DLD1 (cell line): ENCODE data around the gene WDHD1.
"Not testable (repeated sequence)": the region's sequence is repeated elsewhere in the genome, so short reads cannot be mapped to it uniquely, and the experiment has no call there.

Experiments used
- in situ Hi-C: cut with HindIII; loops from 2 replicates; pipeline ENCODE4 v1.10.0; 2017; ENCODE audit warnings: low sequenced_read_pairs

WDHD1 gene, protein sequence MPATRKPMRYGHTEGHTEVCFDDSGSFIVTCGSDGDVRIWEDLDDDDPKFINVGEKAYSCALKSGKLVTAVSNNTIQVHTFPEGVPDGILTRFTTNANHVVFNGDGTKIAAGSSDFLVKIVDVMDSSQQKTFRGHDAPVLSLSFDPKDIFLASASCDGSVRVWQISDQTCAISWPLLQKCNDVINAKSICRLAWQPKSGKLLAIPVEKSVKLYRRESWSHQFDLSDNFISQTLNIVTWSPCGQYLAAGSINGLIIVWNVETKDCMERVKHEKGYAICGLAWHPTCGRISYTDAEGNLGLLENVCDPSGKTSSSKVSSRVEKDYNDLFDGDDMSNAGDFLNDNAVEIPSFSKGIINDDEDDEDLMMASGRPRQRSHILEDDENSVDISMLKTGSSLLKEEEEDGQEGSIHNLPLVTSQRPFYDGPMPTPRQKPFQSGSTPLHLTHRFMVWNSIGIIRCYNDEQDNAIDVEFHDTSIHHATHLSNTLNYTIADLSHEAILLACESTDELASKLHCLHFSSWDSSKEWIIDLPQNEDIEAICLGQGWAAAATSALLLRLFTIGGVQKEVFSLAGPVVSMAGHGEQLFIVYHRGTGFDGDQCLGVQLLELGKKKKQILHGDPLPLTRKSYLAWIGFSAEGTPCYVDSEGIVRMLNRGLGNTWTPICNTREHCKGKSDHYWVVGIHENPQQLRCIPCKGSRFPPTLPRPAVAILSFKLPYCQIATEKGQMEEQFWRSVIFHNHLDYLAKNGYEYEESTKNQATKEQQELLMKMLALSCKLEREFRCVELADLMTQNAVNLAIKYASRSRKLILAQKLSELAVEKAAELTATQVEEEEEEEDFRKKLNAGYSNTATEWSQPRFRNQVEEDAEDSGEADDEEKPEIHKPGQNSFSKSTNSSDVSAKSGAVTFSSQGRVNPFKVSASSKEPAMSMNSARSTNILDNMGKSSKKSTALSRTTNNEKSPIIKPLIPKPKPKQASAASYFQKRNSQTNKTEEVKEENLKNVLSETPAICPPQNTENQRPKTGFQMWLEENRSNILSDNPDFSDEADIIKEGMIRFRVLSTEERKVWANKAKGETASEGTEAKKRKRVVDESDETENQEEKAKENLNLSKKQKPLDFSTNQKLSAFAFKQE

DNA sequence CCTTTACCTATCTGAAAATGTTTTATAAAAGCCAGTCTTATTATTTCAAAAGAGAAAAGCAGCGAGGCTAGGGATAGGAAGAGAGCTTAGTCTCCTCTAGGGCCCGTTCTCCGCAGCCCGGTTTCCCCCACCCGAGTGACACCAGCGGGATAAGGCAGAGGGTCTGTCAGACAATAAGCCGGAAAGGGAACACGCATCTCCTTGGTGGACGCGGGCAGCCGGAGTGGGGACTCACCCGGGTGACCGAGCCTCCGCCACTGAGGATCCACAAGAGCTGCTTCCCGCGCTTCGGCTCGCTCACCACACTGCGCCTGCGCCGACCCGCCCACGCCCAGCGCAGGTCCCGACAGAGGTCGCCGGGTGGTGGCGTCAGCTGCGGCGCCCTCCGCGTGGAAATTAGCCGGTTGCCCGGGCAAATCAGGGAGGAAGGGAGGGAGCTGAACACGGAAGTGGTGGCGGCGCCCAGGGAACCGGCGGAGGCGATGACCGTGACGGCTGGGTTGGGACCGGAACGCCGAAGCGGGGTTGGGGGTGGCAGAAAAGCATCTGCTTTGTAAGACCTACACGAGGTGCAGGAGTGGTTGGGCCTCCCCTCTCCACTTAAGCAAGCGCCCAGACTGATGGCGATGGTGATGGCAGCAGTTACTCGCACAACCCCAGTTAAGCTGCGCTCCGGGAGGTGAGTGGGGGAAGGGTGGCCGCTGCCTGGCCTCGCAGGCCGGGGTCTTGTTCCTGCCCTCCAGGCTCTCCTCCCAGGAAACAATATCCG lies at the start of gene WDHD1, which contains the start of gene SOCS4:
Gene WDHD1 (minus strand): TSS at position 307 of the 769 bp plus-strand sequence. CDS start 312 bp downstream, outside the sequence.
Gene SOCS4 (plus strand): TSS at position 444 of the 769 bp plus-strand sequence. CDS start 15,806 bp downstream, outside the sequence.
- in situ Hi-C loops = no loop called here

DNA sequence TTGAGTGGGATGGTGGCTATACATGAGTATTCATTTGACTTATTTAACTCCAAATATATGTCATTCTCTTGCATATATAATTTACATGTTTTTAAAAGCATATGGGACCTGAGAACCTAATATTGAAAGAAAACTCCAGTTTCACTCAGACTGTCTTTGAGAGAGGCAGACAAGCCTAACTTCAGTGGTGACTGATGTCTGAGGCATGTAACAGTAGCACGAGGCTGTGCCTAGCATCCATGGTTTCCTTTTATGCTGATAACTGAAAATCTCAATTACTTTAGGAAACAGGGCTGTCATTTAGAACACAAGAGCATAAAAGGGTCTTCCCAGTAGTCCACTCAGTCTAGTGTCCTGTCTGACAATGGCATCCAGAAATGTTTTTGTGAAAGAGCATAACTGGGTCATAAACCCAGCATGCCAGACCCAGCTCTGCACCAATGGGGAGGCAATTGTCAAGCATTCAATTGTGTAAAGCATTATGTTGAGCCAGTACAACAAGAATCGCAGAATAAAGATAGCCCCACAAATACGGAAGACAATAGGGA lies 48.8 kb upstream of the WDHD1 start:
- in situ Hi-C loops = no loop called here

DNA sequence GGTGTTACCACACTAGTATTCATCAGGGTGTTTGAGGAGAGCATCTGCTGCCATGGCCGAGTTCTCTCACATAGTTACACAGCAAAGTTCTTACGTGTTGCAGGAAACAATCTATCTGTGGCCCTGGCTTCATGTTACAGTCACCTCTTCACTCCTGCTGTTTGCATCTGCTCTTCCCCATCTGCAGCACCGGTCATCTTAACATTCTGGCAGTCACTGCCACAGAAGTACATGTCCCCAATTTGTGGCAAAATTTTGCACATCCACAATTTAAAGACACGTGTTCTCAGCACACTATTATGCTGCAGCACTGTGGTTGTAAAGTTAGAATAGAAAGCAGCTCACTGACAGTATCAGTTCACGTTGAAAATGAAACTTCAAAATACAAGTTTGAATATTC lies 47.8 kb upstream of the WDHD1 start:
- in situ Hi-C loops = no loop called here

DNA sequence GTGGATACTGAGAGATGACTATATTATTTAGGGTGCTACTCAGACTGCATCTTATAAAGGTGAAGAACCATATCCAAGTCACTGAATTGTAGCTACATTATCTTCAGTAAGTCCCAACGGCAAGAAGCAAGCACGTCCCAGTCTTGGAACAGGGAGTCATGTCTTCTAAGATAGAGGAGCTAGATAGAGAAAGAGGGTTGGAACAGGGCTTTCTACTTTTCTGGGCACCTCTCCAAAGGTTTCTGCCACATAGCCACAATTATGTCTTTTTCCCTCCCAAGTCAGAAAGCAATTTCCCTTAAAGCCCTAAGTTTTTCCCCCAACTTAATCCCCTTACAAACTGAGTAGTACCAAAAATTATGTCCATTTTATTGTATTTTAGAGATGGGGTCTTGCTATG lies 47.0 kb upstream of the WDHD1 start:
- in situ Hi-C loops = no loop called here

DNA sequence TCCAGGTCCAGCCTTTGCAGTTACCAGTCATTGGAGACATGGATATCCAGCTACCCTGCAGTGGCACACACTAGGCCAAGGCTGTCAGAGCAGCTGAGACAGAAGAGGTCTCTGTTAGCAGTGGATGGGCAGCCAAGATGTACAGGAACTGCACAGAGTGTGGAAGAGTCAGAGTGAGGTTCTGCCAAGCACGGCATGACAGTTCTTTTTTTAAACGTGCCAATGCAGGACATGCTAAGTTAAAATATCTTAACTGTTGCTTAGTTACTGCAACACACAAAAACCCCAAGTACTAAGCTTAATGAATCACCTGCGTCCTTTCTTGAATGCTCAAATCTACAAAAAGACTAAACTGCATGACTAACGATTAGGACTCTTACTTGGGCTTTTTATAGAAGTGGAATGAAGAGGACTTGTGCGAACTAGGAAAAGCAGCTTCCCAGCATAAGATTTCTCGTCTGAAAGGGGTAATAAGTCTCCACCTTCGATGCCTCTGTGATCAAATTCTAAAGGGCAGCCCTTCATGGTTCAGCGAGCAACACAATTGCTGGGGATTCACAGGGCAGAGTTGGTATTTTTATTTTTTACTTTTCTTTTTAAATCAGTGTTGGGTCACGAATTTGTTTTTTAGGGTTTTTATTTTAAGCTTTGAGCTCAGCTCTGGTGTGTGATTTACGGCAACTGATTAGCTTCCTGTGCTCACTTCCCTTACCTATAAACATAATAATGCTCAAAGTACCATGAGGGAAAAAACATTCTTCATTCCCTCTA lies 45.2 kb upstream of the WDHD1 start:
- in situ Hi-C loops = no loop called here

DNA sequence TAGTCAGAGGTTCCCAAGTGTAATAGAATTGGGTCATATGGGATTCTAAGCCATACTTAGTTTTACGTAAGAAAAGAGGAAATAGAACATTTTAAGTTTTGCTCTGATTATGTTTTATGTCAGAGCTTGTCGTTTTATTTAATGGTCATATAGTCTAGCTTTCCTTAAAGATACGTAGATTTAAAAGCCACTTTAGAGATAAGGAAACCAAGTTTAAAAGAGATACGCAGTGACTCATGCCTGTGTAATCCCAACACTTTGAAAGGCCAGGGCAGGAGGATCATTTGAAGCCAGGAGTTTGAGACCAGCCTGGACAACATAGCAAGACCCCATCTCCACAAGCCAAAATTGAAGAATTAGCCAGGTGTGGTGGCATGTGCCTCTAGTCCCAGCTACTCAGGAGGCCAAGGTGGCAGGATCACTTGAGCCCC lies 44.1 kb upstream of the WDHD1 start:
- in situ Hi-C loops = no loop called here

DNA sequence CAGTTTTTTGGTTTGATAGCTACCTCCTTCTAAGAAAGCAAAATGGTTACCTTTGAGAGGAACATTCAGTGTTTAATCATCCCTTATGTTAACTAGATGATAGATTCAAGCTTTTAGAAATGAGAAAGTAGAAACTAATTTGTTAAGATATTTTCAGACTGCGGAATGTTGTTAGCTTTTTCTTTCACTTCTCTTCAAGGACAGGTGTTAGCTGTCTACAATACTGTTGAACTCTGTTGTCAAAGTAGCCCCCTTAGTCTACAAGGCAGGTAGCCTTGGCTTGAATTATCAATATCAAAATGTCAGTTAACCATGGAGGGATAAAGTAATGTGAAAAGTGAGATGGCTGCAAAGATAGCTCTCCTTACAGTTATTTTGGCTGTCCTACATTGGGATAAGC lies 39.3 kb upstream of the WDHD1 start:
- in situ Hi-C loops = no loop called here

DNA sequence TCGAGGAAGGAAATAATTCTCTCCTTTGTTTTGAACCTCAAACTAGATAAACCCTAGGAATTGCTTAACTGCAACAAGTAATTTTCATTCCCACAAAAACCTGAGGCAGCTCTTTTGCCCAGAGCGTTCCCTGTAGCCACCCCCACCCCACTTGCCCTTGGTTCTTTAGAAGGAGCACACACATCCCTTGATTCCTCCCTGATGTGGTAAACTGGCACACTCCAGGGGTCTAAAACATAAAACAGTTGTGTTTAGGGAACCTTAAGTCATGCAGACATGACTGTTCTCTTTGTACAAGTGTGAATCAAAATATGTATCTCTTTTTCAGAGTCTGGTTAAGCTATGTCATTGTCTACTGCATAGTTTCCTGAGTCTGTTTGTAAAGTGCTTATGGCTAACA lies 38.5 kb upstream of the WDHD1 start:
- in situ Hi-C loops = no loop called here

DNA sequence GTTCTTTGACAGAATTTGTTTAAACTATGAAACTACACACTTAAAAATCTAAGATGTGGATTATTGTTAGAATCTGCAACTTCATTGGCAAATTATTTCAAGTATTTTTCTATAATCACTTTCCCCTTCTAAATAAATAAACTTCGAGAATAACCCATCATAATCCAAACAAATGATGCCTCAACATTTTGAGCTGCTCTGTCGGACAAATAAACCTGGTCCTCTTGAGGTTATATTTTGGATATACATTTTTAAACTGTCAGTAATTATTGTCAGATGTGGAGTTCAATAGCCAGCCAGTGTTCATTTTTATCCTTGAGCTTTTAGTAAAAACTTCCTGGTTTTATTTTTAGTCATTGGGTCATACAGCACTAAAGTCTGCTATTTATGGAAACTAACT lies 38.0 kb upstream of the WDHD1 start:
- in situ Hi-C loops = not testable (repeated sequence)

DNA sequence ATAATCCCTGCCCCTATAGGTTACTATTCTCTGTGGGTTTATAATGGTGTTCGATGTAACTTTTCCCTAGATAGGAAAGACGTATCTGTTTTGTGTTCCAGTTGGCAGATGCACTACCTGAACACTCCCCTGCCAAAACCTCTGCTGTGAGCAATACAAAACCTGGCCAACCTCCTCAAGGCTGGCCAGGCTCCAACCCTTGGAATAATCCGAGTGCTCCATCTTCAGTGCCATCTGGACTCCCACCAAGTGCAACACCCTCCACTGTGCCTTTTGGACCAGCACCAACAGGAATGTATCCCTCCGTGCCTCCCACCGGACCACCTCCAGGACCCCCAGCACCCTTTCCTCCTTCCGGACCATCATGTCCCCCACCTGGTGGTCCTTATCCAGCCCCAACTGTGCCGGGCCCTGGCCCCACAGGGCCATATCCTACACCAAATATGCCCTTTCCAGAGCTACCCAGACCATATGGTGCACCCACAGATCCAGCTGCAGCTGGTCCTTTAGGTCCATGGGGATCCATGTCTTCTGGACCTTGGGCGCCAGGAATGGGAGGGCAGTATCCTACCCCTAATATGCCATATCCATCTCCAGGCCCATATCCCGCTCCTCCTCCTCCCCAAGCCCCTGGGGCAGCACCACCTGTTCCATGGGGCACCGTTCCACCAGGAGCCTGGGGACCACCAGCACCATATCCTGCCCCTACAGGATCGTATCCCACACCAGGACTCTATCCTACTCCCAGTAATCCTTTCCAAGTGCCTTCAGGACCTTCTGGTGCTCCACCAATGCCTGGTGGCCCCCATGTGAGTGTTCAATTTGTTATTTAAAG lies 35.8 kb upstream of the WDHD1 start:
- in situ Hi-C loops = no loop called here

DNA sequence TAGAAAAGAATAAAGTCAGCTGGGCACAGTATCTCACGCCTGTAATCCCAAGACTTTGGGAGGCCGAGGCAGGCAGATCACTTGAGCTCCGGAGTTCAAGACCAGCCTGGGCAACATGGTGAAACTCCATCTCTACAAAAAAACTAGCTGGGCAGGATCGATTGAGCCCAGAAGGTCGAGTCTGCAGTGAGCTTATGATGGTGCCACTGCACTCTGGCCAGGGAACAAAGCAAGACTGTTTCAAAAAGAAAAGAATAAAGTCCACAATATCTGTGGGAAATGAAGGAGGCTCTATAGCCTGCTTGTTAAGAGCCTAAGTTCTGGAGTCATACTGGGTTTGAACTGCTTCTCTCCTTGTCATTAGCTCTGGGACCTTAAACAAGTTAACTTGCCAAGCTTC lies 32.4 kb upstream of the WDHD1 start:
- in situ Hi-C loops = no loop called here

DNA sequence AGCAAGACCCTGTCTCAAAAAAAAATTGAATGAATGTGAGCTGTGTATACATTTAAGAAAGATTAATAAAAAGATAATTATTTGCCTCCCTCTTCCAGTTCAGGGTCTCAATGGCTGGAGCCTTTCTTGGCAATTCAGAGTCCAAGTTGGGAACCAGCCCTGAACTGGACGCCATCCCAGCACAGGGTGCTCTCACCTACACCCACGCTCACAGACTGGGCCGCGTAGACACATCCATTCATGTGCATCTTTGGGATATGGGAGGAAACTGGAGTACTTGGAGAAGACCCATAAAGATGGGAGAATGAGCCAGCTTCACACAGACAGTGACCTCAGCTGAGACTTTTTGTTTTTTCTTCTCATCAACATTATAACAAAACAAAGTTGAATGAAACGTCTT lies 31.0 kb upstream of the WDHD1 start:
- in situ Hi-C loops = no loop called here

DNA sequence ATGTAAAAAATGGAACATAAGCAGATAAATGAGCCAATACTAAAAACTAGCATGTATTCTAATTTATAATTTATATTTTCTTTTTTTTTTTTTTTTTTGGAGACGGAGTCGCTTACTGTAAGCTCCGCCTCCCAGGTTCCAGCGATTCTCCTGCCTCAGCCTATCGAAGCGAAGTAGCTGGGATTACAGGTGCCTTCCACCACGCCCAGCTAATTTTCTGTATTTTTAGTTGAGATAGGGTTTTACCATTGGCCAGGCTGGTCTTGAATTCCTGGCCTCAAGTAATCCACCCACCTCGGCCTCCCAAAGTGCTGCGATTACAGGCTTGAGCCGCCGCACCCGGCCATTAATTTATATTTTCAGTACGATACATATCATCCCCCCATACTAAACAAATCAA lies 27.2 kb upstream of the WDHD1 start:
- in situ Hi-C loops = no loop called here

DNA sequence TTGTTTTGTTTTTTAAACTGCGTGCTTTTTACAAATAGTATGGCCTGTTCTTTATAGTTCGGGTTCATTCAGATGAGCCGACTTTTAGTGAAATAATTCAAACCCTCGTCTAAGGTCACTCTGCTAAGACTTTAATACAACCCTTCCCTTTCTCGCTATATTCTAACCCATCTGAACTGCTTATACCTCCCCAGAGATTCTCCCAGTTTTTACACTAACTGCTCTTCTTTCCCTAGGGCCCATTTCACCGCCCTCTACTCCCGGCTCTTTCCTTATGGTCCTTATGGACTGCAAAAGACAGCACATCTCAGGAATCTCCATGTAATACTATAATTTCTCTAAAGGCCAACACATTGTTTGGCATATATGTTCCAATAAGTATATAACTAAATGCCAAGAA lies 26.6 kb upstream of the WDHD1 start:
- in situ Hi-C loops = no loop called here

DNA sequence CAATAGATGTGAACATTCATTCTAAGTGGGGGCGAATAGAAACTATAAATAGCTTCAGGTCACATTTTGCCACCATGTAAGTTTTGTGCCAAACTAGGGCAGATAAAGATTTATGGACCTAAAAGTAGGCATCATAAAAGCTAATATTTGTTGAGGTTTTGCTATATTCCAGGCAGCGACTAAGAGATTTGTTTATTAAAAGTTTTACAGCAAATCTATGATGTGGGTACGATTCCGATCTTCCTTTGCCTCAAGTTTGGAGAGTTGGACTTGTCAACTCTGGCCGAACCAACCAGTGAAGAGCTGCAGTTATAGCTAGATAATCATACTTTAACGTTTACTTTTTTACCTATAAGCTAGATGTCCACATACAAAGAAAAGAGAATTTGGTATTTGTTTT lies 26.1 kb upstream of the WDHD1 start:
- in situ Hi-C loops = no loop called here

DNA sequence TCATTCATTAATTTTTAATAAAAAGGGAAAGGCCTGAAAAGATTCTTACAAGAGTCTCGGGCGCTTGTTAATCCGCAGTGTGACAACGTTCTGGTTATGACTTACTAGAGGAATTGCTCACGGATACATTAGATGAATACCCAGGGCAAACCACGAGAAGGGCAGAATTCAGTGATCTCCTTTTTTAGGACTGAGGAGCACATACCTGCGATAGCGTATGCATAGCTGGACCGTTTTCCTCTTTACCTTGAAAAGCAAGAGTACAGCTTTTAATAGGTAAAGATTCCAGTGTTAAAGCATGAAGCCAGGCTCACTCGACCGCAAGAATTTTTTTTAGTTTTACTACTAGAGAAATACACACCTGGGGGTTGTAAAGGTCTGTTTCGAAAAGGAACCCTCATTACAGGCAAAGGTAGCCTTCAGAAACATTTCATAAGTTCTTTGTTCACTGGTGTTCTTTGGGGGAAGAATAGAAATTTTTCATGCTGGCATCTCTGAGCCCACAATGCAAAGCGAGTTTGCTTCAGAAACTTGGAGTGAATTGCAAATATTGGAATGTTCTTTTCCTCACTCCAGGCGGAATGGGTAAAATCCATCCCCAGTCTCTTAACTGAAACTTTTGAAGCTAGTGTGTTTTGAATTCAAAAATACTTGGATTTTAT lies 25.5 kb upstream of the WDHD1 start:
- in situ Hi-C loops = no loop called here

DNA sequence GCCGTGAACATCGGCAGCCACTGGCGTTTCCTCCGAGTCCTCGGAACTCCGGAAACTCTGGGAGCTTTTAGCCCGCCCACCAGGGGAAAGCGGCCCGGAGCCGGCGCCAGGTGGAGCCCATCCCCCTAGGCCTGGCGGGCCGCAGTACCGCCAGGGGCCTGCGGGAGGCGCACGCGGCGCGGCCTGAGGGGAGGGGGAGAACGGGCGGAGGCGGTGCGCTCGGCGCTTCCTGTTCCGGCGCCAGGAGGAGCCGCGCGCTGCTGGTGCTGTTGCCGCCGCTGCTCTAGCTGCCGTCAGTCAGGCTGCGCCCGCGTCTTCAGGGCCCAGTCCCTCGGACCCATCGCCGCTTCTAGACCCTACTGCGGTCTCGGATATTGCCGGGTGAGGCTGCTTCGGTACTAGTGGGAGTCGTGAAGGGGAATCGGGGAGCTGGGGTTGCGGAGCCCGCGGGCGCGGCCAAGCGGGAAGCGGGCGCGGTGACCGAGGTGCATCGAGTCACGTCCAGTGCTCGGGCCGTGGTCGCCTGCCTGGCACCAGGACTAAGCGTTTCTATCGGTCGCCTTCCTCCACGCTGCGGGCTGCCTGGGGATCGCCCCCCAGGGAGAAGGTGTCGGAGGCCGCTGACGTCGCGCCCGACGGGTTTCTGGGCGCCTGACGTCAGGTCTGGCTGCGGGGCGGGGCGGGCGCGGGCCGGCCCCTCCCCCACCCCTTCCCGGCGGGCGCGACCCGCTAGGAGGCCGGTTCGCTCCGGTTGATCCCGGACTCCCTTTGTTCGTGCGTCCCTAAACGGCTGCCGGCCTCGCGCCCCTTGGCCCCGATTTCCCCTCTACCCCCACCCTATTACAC lies 24.7 kb upstream of the WDHD1 start, which contains the start of gene MAPK1IP1L:
Gene MAPK1IP1L (plus strand): TSS at position 225 of the 846 bp plus-strand sequence. CDS start 10,037 bp downstream, outside the sequence.
- in situ Hi-C loops = no loop called here
